Measurements from ENCODE around the gene DENND4A. TPM values are rescaled to one million over a fixed set of nuclear protein-coding genes. Genes with fewer than 3 reads are reported as not detected.

DENND4A gene
- total RNA-seq, 2 experiments from 2014 or later, result 39.9 to 41.3 TPM

GRCh38 chr15:65832549-65833364 is 40.7 kb upstream of the DENND4A start:
- Mint-ChIP-seq H3K27me3 (no peaks in the 10 kb centered on the region), H3K4me1 (ENCODE audit: low read depth) (peaks cover 45% of the 10 kb centered on the region), H3K36me3 (no peaks in the 10 kb centered on the region), H3K4me3 (peak overlapping the region; percentile 68), H3K9me3 (no peaks in the 10 kb centered on the region), H3K27ac (peak overlapping the region; percentile 94)
- intact Hi-C loops (cut with micrococcal nuclease), result loop anchor here (2.0 kb wide), 2 partner anchors 14 to 24 kb away; no protein-coding TSS in a partner anchor
- peak; percentile 72 for DNase-seq
- POLR2A ChIA-PET, result interaction anchor here (1.1 to 1.7 kb wide), 4 partner anchors 14 to 222 kb away, joined by 4 to 10 read pairs (median 8); partner anchors contain the start of genes DENND4A, INTS14 and RAB11A
- CTCF ChIA-PET, result interaction anchor here (0.6 to 5.3 kb wide), 12 partner anchors 8 to 194 kb away, joined by 3 to 25 read pairs (median 6); partner anchors contain the start of genes DENND4A and RAB11A

GRCh38 chr15:65829130-65829764 is 37.2 kb upstream of the DENND4A start:
- ChIA-PET POLR2A (interaction anchor here (1.0 to 1.1 kb wide), 2 partner anchors 11 to 37 kb away, joined by 3 to 8 read pairs; partner anchors contain the start of gene DENND4A), CTCF (interaction anchor here (0.7 to 2.2 kb wide), 12 partner anchors 10 to 355 kb away, joined by 3 to 11 read pairs (median 3); partner anchors contain the start of gene DENND4A)
- Mint-ChIP-seq H3K27ac (peak overlapping the region; percentile 87), H3K36me3 (no peaks in the 10 kb centered on the region), H3K4me1 (ENCODE audit: low read depth) (peaks cover 53% of the 10 kb centered on the region), H3K4me3 (peak overlapping the region; percentile 25), H3K27me3 (no peaks in the 10 kb centered on the region), H3K9me3 (no peaks in the 10 kb centered on the region)
- DNase-seq, result no peak
- intact Hi-C loops (cut with micrococcal nuclease), result loop anchor here (2.0 to 5.0 kb wide), 2 partner anchors 38 to 190 kb away; partner anchors contain the start of gene RAB11A

GRCh38 chr15:65828585-65828984 is 36.5 kb upstream of the DENND4A start:
- Mint-ChIP-seq H3K4me1 (ENCODE audit: low read depth) (peaks cover 52% of the 10 kb centered on the region), H3K4me3 (peak overlapping the region; percentile 25)
- intact Hi-C loops (cut with micrococcal nuclease), result loop anchor here (1.0 to 5.0 kb wide), 4 partner anchors 9 to 190 kb away; partner anchors contain the start of genes DENND4A and RAB11A

GRCh38 chr15:65827065-65827464 is 35.0 kb upstream of the DENND4A start:
- CTCF ChIA-PET, result interaction anchor here (1.0 to 1.3 kb wide), 2 partner anchors 9 to 37 kb away, joined by 3 read pairs; no protein-coding TSS in a partner anchor
- peak overlapping the region; percentile 48 for H3K4me3 Mint-ChIP-seq
- no peaks in the 10 kb centered on the region for H3K36me3 Mint-ChIP-seq
- H3K27ac Mint-ChIP-seq, result peak overlapping the region; percentile 87
- no peaks in the 10 kb centered on the region for H3K27me3 Mint-ChIP-seq
- POLR2A ChIA-PET, result interaction anchor here (1.5 kb wide), 1 partner anchor 42 kb away, joined by 3 read pairs; the partner anchor contains the start of gene RAB11A
- H3K4me1 Mint-ChIP-seq (ENCODE audit: low read depth), result peaks cover 41% of the 10 kb centered on the region
- no peak for DNase-seq
- intact Hi-C loops (cut with micrococcal nuclease), result loop anchor here (5.0 kb wide), 1 partner anchor 40 kb away; the partner anchor contains the start of gene RAB11A
- H3K9me3 Mint-ChIP-seq, result no peaks in the 10 kb centered on the region

More at GRCh38 chr15:65828585-65828984, 36.5 kb upstream of the DENND4A start:
- ChIA-PET POLR2A (interaction anchor here (1.0 to 1.1 kb wide), 2 partner anchors 10 to 36 kb away, joined by 3 to 8 read pairs; partner anchors contain the start of gene DENND4A), CTCF (interaction anchor here (0.7 to 2.2 kb wide), 11 partner anchors 10 to 355 kb away, joined by 3 to 11 read pairs (median 3); partner anchors contain the start of gene DENND4A)
- no peaks in the 10 kb centered on the region for H3K27me3 Mint-ChIP-seq
- H3K36me3 Mint-ChIP-seq, result no peaks in the 10 kb centered on the region
- no peak for DNase-seq
- peak overlapping the region; percentile 87 for H3K27ac Mint-ChIP-seq
- H3K9me3 Mint-ChIP-seq, result no peaks in the 10 kb centered on the region

GRCh38 chr15:65824941-65825544 is 33.0 kb upstream of the DENND4A start:
- H3K27me3 Mint-ChIP-seq, result no peaks in the 10 kb centered on the region
- POLR2A ChIA-PET, result interaction anchor here (0.6 kb wide), 1 partner anchor 21 kb away, joined by 3 read pairs; no protein-coding TSS in a partner anchor
- DNase-seq, result no peak
- no peaks in the 10 kb centered on the region for H3K36me3 Mint-ChIP-seq
- no peak overlapping the region for H3K27ac Mint-ChIP-seq
- CTCF ChIA-PET, result interaction anchor here (0.9 to 1.4 kb wide), 4 partner anchors 9 to 187 kb away, joined by 3 to 5 read pairs (median 4); no protein-coding TSS in a partner anchor
- no peaks in the 10 kb centered on the region for H3K9me3 Mint-ChIP-seq
- peaks cover 50% of the 10 kb centered on the region for H3K4me1 Mint-ChIP-seq (ENCODE audit: low read depth)
- H3K4me3 Mint-ChIP-seq, result no peak overlapping the region
- intact Hi-C loops (cut with micrococcal nuclease), result loop anchor here (5.0 kb wide), 1 partner anchor 42 kb away; the partner anchor contains the start of gene RAB11A

- Mint-ChIP-seq H3K9me3 (no peaks in the 10 kb centered on the region), H3K27ac (no peak overlapping the region), H3K4me1 (ENCODE audit: low read depth) (peaks cover 55% of the 10 kb centered on the region), H3K27me3 (no peaks in the 10 kb centered on the region), H3K36me3 (no peaks in the 10 kb centered on the region), H3K4me3 (no peak overlapping the region)
- POLR2A ChIA-PET, result no interaction called here
- CTCF ChIA-PET, result interaction anchor here (0.5 to 2.4 kb wide), 8 partner anchors 8 to 186 kb away, joined by 3 to 6 read pairs (median 4); no protein-coding TSS in a partner anchor
- peak; percentile 35 for DNase-seq
- intact Hi-C loops (cut with micrococcal nuclease), result no loop called here
These were observed 32.1 kb upstream of the DENND4A start for GRCh38 chr15:65824031-65824743.

- CTCF ChIA-PET, result interaction anchor here (2.4 kb wide), 1 partner anchor 13 kb away, joined by 6 read pairs; no protein-coding TSS in a partner anchor
- intact Hi-C loops (cut with micrococcal nuclease), result no loop called here
- Mint-ChIP-seq H3K4me3 (no peak overlapping the region), H3K27ac (no peak overlapping the region), H3K27me3 (no peaks in the 10 kb centered on the region), H3K4me1 (ENCODE audit: low read depth) (peaks cover 51% of the 10 kb centered on the region), H3K9me3 (no peaks in the 10 kb centered on the region), H3K36me3 (no peaks in the 10 kb centered on the region)
- DNase-seq, result no peak
- POLR2A ChIA-PET, result no interaction called here
These were observed 30.2 kb upstream of the DENND4A start for GRCh38 chr15:65822316-65822715.

GRCh38 chr15:65821070-65821469 is 29.0 kb upstream of the DENND4A start:
- intact Hi-C loops (cut with micrococcal nuclease), result no loop called here
- CTCF ChIA-PET, result interaction anchor here (0.6 to 1.6 kb wide), 4 partner anchors 9 to 48 kb away, joined by 3 to 7 read pairs (median 3); no protein-coding TSS in a partner anchor
- no peaks in the 10 kb centered on the region for H3K27me3 Mint-ChIP-seq
- no peak overlapping the region for H3K4me3 Mint-ChIP-seq
- POLR2A ChIA-PET, result no interaction called here
- peaks cover 52% of the 10 kb centered on the region for H3K4me1 Mint-ChIP-seq (ENCODE audit: low read depth)
- no peaks in the 10 kb centered on the region for H3K36me3 Mint-ChIP-seq
- no peak for DNase-seq
- no peak overlapping the region for H3K27ac Mint-ChIP-seq
- no peaks in the 10 kb centered on the region for H3K9me3 Mint-ChIP-seq

GRCh38 chr15:65819563-65819960 is 27.5 kb upstream of the DENND4A start:
- no peaks in the 10 kb centered on the region for H3K27me3 Mint-ChIP-seq
- no peak for DNase-seq
- peaks cover 53% of the 10 kb centered on the region for H3K4me1 Mint-ChIP-seq (ENCODE audit: low read depth)
- H3K4me3 Mint-ChIP-seq, result no peak overlapping the region
- H3K27ac Mint-ChIP-seq, result peak overlapping the region; percentile 66
- ChIA-PET POLR2A (interaction anchor here (1.0 to 3.4 kb wide), 4 partner anchors 13 to 58 kb away, joined by 4 to 44 read pairs (median 8); partner anchors contain the start of gene DENND4A), CTCF (interaction anchor here (1.0 to 2.2 kb wide), 3 partner anchors 10 to 13 kb away, joined by 5 to 9 read pairs (median 7); no protein-coding TSS in a partner anchor)
- H3K36me3 Mint-ChIP-seq, result no peaks in the 10 kb centered on the region
- intact Hi-C loops (cut with micrococcal nuclease), result loop anchor here (1.0 to 2.0 kb wide), 6 partner anchors 9 to 68 kb away; partner anchors contain the start of gene DENND4A
- H3K9me3 Mint-ChIP-seq, result no peaks in the 10 kb centered on the region

- CTCF ChIA-PET, result interaction anchor here (0.7 to 2.2 kb wide), 10 partner anchors 10 to 180 kb away, joined by 3 to 10 read pairs (median 4); no protein-coding TSS in a partner anchor
- H3K9me3 Mint-ChIP-seq, result no peaks in the 10 kb centered on the region
- H3K4me1 Mint-ChIP-seq (ENCODE audit: low read depth), result peaks cover 50% of the 10 kb centered on the region
- intact Hi-C loops (cut with micrococcal nuclease), result loop anchor here (1.0 to 2.0 kb wide), 6 partner anchors 9 to 68 kb away; partner anchors contain the start of gene DENND4A
- peak overlapping the region; percentile 36 for H3K4me3 Mint-ChIP-seq
- no peaks in the 10 kb centered on the region for H3K27me3 Mint-ChIP-seq
- peak overlapping the region; percentile 66 for H3K27ac Mint-ChIP-seq
- H3K36me3 Mint-ChIP-seq, result no peaks in the 10 kb centered on the region
- DNase-seq, result no peak
- POLR2A ChIA-PET, result interaction anchor here (0.8 to 3.4 kb wide), 6 partner anchors 10 to 58 kb away, joined by 3 to 44 read pairs (median 6); partner anchors contain the start of gene DENND4A
These were observed 27.0 kb upstream of the DENND4A start for GRCh38 chr15:65818927-65819562.

Measured in activated CD4-positive, alpha-beta memory T cell treated with anti-CD3 and anti-CD28 coated beads for 36 hours (primary cell).